HFF-Myc (cell line): ENCODE data around the gene CFHR2.

ENCODE experiments used
- DNase-seq: peaks from one replicate; pipeline ENCODE4 v3.0.0-alpha.2; 2011; ENCODE audit warnings: low read depth; ENCODE audit errors: extremely low read depth
- H3K4me3 ChIP-seq: replicated peaks from 2 replicates; pipeline ENCODE4 v1.5.1; 2011; ENCODE audit warnings: low read depth, mild to moderate bottlenecking, control low read depth, low read length
- TF ChIP-seq, protein P1 (sequence below): IDR thresholded peaks from 2 replicates; pipeline ENCODE4 v1.5.1; 2012; ENCODE audit warnings: mild to moderate bottlenecking, low read depth, low read length, control low read depth; ENCODE audit errors: missing control alignments

Gene CFHR2

DNA sequence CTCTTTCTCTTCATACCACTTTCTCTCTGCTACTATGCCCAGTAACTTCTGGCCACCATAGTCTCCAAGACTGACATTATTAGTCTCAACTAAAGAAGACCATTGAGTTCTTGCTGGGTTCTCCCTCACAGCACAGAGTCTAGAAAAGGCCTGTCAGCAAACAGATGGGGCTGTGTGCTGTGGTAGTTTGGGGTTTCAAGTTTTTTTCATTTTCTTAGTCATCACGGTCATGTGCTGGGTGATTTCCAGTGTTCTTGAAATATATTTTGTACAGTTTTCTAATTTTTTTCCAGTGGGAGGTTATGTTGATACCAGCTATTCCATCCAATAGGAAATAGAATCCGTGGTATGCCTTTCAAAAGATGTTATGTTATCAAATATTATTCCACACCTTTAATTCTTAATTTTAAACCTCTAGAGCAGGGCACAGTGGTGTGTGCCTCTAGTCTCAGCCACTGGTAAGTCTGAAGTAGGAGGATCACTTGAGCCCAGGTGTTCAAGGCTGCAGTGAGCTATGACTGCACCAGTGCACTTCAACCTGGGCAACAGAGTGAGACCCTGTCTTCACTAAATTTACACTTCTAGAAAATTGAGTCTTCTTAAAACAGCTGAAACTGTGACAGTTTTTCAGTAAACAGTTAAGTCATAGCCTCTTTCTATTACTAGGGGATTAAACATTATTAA lies 8.3 kb downstream of the CFHR2 start:
- H3K4me3 ChIP-seq = no peak overlapping the region
- DNase-seq = no peak
- TF ChIP-seq, protein P1, sequence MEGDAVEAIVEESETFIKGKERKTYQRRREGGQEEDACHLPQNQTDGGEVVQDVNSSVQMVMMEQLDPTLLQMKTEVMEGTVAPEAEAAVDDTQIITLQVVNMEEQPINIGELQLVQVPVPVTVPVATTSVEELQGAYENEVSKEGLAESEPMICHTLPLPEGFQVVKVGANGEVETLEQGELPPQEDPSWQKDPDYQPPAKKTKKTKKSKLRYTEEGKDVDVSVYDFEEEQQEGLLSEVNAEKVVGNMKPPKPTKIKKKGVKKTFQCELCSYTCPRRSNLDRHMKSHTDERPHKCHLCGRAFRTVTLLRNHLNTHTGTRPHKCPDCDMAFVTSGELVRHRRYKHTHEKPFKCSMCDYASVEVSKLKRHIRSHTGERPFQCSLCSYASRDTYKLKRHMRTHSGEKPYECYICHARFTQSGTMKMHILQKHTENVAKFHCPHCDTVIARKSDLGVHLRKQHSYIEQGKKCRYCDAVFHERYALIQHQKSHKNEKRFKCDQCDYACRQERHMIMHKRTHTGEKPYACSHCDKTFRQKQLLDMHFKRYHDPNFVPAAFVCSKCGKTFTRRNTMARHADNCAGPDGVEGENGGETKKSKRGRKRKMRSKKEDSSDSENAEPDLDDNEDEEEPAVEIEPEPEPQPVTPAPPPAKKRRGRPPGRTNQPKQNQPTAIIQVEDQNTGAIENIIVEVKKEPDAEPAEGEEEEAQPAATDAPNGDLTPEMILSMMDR = no peak

DNA sequence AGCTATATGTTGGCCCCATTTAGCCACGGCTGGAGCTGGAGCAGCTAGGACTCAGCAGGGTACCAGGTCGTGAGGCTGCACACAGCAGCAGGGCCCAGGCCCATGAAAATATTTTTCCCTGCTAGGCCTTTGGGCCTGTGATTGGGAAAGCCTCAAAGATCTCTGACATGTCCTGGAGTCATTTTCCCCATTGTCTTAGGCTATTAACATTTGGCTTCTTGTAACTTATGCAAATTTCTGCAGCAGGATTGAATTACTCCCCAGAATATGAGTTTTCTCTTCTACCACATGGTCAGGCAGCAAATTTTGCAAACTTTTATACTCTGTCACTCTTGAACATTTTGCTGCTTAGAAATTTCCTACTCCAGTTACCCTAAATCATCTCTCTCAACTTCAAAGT lies 11.2 kb downstream of the CFHR2 start:
- H3K4me3 ChIP-seq = no peak overlapping the region
- DNase-seq = no peak
- TF ChIP-seq, protein P1 = no peak

GRCh38 chr1:196955926-196956325 lies 12.4 kb downstream of the CFHR2 start:
- TF ChIP-seq, protein P1 = no peak
- no peak overlapping the region for H3K4me3 ChIP-seq
- DNase-seq = no peak

DNA sequence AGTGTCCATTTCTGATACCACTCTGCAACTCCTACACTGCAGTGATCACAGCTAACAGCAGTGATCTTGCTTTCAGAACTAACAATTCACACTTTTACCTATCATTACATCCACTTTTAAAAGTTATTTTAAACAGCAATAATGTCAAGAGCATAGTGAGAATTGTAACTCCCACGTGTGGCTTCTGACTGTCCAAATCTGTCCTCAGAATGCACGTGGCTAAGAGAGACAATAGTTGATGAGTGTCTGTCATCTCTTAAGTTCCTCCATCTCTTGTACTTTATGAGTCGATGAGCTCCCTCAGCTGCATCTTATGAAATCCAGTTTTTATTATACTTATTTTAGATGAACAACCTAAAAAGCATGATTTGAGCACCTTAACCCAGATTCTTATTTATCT lies 17.3 kb downstream of the CFHR2 start:
- TF ChIP-seq, protein P1 = no peak
- no peak overlapping the region for H3K4me3 ChIP-seq
- no peak for DNase-seq

DNA sequence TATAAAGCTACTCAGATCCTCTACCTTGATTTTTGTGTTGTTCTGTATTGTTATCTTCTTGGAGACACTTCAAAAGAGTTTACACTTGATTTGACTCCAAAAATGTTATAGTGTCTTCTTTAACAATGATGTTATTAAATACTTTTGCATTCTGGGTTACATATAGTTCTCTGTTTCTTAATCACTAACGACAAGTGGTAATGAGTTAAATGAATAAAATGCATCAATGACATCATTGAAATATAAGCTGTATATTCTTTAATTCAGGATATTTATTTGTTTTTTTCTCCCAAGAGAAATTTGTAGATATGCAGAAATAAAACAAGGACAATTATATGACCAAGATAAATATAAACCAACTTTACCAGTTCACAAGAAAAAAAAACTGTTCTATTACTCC lies 26.6 kb downstream of the CFHR2 start:
- no peak for DNase-seq
- H3K4me3 ChIP-seq = no peak overlapping the region
- TF ChIP-seq, protein P1 = no peak

GRCh38 chr1:196976278-196976677 lies 32.7 kb downstream of the CFHR2 start:
- TF ChIP-seq, protein P1 = no peak
- DNase-seq = no peak
- no peak overlapping the region for H3K4me3 ChIP-seq

DNA sequence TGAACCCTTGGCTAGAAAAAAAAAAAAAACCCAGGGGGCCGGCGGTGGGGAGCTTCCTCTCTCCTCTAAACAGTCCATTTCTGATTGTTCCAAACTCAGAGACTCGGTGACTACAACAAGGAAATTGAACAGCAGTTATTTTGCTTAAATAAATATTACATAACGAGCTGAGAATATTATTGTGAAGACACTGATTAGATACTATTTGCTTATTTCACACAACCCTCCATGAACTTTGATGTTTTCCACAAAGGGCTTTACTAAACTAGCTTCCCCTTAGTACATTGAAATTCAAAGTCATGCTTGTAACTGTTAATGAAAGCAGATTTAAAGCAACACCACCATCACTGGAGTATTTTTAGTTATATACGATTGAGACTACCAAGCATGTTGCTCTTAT lies 33.7 kb downstream of the CFHR2 start, which contains the start of gene CFHR5:
Gene CFHR5, plus strand, starts transcription at position 279 of the 400 bp plus-strand sequence. Its CDS starts 109 bp downstream, at position 388.
- TF ChIP-seq, protein P1 = no peak
- no peak within 1 kb of the TSS for H3K4me3 ChIP-seq
- DNase-seq = no peak
